Measurements from ENCODE around the gene TACC2.

- TF ChIP-seq CTCF (IDR thresholded peaks at IDR 0.05), result no peak
- TF ChIP-seq POLR2A (IDR thresholded peaks at IDR 0.05), result no peak
Measured at GRCh38 chr10:121952226-121952625, 36.7 kb upstream of the TACC2 start.
